ENCODE data around the gene OR2AE1. TPM values are rescaled to one million over a fixed set of nuclear protein-coding genes. Genes with fewer than 3 reads are reported as not detected.
"Not testable (repeated sequence)": the region's sequence is repeated elsewhere in the genome, so short reads cannot be mapped to it uniquely, and the experiment has no call there.

OR2AE1 gene, protein sequence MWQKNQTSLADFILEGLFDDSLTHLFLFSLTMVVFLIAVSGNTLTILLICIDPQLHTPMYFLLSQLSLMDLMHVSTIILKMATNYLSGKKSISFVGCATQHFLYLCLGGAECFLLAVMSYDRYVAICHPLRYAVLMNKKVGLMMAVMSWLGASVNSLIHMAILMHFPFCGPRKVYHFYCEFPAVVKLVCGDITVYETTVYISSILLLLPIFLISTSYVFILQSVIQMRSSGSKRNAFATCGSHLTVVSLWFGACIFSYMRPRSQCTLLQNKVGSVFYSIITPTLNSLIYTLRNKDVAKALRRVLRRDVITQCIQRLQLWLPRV
- polyA plus RNA-seq (ENCODE audit: insufficient read length in 12 of 12), result under 1 TPM in 1 of 12 donors, not detected in 11; 0.23 TPM
- long read RNA-seq, donor 1, result 0 reads
- long read RNA-seq, donor 2, result 0 reads
- long read RNA-seq, donor 3, result 0 reads
- long read RNA-seq, donor 4, result 0 reads
- long read RNA-seq, donor 5, result 0 reads
- long read RNA-seq, donor 6, result 0 reads
- long read RNA-seq, donor 7, result 0 reads
- long read RNA-seq, donor 8, result 0 reads
- long read RNA-seq, donor 9, result 0 reads
- long read RNA-seq, donor 10, result 0 reads
- long read RNA-seq, donor 11, result 0 reads

DNA sequence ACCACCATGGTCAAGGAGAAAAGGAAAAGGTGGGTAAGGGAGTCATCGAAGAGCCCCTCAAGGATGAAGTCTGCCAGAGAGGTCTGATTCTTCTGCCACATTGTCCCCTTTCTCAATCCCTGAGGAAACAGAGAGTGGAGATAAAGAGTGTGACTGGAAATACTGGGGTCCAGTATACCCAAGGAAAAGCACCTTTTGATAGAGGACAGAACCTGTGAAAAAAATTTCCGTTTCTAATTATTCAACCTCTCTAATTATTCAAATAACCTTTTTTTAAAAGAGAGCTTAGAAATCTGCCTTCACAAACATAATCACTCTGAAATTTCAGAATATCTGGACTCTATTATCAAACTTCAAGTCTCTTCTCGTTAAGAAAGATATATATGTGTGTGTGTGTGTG lies at the start of gene OR2AE1:
Gene OR2AE1, minus strand, starts transcription at position 101 of the 400 bp plus-strand sequence. Its CDS starts 0 bp downstream, at position 101.
- no peak for DNase-seq

GRCh38 chr7:99926321-99926720 lies 49.5 kb upstream of the OR2AE1 start:
- no peak for DNase-seq

DNA sequence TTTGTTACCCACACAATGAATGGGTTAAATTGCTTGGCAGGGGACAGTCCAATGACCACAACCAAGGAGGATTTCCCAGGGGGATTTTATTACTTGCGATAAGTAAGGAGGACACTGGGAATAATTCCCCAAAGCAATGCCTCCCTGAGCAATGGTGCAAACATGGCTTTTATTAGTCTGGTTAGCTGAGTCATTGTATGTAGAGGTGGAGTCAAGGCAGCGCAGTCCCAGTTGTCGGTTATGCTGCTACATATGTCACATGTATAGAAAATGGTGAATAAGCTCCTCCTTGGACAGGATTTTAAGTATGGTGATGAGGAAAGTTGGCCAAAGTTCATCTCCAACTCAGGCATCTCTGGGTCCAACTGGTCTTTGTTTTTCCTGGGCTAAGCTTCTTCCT lies 46.4 kb upstream of the OR2AE1 start:
- DNase-seq, result no peak

- DNase-seq, result peak; percentile 3
Observed at GRCh38 chr7:99920149-99920548, 43.3 kb upstream of the OR2AE1 start.

DNA sequence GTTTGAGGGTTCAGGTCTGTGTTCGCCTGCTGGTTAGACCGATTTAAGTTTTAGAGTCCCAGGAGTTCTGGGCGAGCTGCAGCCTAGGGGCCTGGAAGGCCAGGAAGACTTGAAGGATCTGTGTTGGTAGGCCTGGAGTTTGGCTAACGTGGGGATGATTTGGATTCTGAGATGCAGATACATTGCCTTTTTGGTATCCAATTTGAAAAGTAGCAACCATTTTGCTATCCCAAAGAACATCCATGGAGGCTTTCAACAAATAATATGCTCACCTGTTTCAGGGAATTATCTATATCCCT lies 42.9 kb upstream of the OR2AE1 start:
- no peak for DNase-seq

DNA sequence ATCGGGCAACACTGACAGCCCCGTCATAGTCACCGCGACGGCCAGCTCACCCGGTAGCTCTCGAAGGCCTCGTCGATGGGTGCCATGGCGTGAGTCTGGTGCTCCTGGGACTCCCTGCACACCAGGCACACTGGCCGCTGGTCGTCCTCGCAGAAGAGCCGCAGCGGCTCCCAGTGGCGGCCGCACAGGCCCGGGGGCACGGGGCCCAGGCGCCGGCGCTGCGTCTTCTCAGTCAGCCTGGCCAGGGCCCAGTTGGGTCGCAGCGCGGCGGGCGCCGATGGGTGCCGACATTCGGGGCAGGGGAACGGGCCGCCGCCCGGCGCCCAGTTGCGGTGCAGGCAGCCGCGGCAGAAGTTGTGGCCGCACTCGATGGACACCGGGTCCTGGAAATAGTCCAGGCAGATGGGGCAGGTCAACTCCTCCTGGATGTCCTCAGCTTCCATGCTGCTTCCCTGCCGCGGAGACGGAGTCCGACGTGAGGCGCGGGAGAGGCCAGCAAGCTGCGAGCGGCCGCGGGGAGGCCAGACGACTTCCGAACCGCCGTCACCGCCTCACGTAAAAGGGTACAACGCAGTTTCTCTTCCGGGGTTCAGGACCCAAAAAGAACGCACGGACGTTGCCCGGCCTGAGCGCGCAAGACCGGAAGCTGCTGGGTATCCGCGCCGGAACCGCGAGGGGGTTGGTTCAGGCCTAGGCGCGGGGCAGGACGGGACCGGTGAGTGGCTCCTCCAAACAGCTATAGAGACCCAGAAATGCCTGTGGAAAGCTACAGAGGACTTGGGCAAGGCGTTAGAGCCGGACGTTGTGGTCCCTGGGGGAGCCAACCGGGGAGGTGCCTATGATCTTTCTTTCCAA lies 42.4 kb upstream of the OR2AE1 start, which contains the start of gene TRIM4:
Gene TRIM4, minus strand, starts transcription at position 572 of the 855 bp plus-strand sequence. Its CDS starts 129 bp downstream, at position 443.
- peak; percentile 91 for DNase-seq

DNA sequence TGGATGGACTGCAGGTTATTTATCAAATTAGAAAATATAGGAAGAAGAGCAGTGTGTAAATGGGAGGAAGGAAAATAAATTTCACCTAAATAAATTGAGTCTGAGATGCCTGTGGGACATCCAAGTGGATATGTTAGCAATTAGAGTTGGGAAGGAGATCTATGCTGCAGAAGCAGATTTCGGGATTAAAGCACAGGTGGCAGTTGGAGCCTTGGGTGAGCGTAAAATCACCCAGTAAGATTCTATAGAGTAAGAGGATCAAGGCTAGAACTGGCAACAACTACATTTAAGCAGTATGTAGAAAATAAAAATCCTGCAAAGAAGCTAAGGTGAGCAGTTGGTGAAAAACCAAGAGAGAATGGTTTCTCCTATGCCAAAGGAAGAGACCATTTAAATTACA lies 34.1 kb upstream of the OR2AE1 start:
- DNase-seq, result no peak

DNA sequence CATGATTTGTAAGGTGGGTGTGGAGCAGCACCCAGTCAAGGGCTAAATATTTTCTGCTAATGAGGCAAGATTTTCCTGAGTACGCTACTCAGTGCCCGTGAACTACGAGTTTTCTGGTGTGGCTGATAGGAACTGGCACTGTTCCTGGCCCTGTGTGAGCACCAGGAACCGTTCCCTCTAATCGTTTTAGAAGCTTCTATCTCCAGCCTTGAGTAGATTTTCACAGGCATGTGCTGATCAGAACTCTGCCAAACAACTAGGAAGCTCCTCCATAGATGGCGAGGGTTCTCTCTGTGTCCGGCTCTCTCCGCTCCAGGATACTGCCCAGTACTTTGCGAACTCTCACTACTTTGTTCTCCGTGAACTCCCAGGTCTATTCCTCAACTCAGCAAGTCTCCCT lies 24.7 kb upstream of the OR2AE1 start:
- DNase-seq, result no peak

DNA sequence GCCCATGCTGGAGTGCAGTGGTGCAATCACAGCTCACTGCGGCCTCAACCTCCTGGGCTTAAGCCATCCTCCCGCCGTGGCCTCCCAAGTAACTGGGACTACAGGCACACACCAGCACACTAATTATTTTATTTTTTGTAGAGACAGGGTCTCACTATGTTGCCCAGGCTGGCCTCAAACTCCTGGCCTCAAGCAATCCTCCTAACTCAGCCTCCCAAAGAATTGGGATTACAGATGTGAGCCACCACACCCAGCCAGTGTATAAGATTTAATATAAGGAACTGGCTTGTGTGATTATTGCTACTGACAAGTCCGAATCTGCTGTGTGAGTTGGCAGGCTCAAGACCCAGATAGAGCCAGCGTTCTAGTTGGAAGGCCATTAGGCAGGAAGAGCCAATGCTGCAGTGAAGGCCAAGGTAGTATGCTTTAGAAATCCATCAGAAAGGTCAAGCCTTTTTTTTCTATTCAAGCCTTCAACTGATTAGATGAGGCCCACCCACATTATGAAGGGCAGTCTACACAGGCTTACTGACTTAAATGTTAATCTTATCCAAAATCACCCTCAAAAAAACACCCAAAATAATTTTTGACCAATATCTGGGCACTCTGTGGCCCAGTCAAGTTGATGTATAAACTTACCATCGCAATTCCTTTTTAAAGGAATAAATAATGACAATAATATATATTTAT lies 23.1 kb upstream of the OR2AE1 start:
- DNase-seq, result no peak

- no peak for DNase-seq
Observed at GRCh38 chr7:99898836-99899235, 22.0 kb upstream of the OR2AE1 start.

DNA sequence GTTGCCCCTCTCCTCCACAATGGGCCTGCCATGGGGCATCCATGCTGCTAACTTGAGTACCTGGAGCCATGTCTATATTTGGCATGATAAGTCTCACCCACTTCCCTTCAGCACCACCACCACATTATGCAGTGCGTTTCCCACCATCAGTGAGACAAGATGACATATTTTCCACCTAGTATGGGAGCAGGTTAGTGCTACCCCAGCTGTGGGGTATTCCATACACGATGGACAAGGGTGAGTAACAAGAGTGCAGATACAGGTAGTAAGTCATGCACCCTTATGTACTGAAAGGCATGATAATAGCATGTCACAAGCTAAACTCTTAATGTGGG lies 21.2 kb upstream of the OR2AE1 start:
- no peak for DNase-seq

DNA sequence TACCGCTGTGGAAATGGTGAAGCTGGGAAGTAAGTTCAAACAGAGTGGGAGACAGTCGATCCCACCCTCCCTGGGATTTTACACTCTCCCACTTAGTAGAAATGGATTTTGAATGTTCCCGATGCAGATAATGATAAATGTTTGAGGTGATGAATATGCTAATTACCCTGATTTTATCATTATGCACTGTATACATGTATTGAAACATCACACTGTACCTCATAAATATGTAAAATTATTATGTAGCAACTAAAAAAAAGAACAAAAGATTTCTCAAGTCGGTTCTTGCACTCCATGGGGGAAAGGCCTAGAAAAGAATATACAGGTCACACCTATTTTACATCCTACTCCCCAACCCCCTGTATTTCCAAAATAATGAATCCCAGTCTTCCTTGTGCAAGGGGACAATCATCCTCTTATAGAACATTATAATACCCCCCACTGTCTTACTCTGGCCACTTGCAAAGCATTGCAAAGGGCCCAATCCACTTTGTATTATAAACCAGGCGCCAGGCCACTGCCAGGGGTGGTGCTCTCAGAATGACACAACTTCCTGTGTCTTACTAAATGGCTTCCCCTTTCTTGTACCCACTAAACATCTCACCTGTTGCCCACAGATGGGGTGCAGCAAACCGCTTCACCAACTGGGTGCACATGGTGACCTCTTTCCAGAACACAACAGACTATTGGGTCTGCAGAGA lies 20.6 kb upstream of the OR2AE1 start:
- no peak for DNase-seq

- DNase-seq, result no peak
Observed at GRCh38 chr7:99894738-99895137, 17.9 kb upstream of the OR2AE1 start.

DNA sequence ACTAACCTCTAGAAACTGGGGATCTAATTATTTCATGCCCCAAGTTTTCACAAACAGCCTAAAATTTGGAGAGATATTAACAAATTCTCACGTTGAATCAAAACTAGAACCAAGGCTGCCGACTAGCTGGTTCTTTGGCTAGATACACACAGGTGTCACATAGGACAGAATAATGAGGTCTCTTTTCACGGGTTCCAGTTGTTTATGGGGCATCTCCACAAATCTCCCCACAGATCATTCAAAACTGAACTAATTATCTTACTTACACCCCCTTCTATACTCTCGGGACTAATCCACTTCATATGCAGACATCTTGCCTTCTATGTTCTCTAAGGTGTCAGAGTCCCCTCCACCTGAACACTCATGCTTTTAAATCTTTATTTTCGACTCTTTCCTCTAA lies 16.4 kb upstream of the OR2AE1 start:
- DNase-seq, result no peak

- DNase-seq, result not testable (repeated sequence)
Observed at GRCh38 chr7:99890348-99890747, 13.5 kb upstream of the OR2AE1 start.

DNA sequence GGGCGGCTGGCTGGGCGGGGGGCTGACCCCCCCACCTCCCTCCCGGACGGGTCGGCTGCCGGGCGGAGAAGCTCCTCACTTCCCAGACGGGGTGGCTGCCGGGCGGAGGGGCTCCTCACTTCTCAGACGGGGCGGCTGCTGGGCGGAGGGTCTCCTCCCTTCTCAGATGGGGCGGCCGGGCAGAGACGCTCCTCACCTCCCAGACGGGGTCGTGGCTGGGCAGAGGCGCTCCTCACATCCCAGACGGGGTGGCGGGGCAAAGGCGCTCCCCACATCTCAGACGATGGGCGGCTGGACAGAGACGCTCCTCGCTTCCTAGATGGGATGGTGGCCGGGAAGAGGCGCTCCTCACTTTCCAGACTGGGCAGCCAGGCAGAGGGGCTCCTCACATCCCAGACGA lies 11.5 kb upstream of the OR2AE1 start:
- not testable (repeated sequence) for DNase-seq

DNA sequence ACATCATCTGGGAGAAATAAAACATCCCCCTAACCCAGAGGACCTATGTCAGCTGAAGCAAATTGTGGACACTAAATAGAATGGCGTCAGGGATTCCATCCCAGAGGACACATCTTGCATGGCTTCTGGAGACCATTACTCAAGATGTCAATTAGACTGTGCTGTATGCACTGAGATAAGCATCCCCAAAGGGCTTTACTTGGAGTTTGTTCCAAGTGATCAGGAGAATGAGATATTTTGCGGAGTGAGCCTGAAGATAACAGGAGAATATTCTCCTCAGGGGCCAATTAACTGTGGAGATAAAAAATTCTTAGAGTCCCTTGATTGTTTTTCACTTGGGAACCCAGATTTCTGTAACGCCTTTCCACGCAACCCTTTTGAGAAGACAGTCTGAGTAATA lies 4.5 kb upstream of the OR2AE1 start:
- no peak for DNase-seq

DNA sequence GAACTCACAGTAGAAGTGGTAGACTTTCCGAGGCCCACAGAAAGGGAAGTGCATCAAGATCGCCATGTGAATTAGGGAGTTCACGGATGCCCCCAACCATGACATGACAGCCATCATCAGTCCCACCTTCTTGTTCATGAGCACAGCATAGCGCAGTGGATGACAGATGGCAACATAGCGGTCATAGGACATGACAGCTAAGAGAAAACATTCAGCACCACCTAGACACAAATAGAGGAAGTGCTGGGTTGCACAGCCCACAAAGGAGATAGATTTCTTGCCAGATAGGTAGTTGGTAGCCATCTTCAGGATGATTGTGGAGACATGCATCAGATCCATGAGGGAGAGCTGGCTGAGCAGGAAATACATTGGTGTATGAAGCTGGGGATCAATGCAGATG lies 342 bp downstream of the OR2AE1 start:
- no peak for DNase-seq

GRCh38 chr7:99868246-99868645 lies 8.6 kb downstream of the OR2AE1 start:
- DNase-seq, result no peak

DNA sequence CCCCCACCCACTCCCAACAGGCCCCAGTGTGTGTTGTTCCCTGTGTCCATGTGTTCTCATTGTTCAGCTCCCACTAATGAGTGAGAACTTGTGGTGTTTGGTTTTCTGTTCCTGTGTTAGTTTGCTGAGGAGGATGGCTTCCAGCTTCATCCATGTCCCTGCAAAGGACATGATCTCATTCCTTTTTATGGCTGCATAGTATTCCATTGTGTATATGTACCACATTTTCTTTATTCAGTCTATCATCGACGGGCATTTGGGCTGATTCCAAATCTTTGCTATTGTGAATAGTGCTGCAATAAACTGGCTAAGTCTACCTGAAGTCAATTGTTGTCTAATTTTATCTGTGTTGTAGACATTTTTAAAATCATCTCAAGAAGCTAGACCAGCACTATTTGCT lies 9.4 kb downstream of the OR2AE1 start:
- not testable (repeated sequence) for DNase-seq

DNA sequence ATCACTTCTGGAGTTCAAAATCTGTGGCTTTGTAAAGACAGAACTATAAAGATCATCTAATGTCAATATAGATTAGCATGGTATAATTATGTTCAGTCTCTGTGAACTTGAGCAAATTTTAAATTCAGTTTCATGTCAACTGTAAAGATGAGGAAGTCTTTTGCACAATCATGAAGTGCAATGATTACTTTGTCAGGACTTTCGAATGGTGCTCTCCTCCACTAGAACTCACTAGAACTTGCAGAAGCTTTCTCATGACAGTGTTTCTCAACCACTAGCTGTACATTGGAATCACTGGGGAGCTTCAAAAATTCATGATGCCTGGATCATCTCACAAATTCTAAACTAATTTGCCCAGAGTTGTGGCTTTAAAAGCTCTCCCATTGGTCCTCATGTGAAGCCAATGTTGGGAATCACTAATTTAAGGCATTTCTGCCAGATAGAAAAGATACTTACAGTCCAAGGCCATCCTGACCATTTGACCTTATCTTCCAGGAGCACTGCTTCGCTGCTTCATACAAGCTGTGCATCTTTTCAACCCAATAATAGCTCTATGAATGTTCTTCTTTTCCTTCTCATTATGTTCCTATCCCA lies 12.9 kb downstream of the OR2AE1 start:
- DNase-seq, result no peak
